T-helper 22 cell (primary cell): Measurements from ENCODE around the gene RFTN1.
A peak's percentile ranks its signal among the peaks of the same experiment; 100 is the strongest.

Experiments used
- DNase-seq: peaks from one replicate; pipeline ENCODE4 v3.0.0-alpha.2; 2020; ENCODE audit warnings: low read depth

Gene RFTN1

GRCh38 chr3:16486201-16486600 is 27.3 kb downstream of the RFTN1 start:
- no peak for DNase-seq

DNA sequence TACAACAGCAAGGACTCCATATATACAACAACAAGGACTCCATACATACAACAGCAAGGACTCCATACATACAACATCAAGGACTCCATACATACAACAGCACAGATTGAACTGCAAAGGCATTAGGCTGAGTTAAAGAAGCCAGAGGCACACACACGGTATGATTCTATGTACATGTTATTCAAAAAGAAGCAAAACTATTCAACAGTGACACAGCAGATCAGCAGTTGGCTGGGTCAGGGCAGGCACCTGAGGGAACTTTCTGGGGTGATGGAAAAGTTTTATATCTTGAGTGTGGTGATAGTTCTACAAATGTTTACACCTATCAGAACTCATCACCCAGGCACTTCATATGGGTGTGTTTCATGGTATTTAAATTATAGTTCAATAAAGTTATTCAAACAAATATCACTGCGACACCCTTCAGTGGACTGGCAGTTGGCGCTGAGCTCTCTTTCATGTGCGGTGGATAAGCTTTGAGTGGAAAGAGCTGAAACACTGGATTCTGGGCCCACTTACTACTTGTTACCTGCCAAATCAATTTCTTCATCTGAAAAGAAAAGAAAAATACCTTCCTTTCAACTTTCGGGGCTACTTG is 28.0 kb downstream of the RFTN1 start:
- no peak for DNase-seq

DNA sequence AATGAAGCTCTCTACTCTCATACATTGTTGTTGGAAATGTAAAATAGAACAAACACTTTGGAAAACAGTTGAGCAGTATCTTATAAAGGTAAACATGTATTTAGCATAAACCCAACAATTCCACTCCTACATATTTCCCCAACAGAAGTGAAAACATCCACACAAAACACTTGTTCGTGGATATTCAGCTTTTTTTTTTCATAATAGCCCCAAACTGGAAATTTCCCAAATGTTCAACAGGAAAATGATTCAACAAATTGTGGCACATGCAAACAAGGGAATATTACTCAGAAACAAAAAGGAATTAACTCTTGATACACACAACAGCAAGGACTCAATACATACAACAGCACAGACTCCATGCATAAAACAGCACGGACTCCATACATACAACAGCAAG is 28.5 kb downstream of the RFTN1 start:
- no peak for DNase-seq

DNA sequence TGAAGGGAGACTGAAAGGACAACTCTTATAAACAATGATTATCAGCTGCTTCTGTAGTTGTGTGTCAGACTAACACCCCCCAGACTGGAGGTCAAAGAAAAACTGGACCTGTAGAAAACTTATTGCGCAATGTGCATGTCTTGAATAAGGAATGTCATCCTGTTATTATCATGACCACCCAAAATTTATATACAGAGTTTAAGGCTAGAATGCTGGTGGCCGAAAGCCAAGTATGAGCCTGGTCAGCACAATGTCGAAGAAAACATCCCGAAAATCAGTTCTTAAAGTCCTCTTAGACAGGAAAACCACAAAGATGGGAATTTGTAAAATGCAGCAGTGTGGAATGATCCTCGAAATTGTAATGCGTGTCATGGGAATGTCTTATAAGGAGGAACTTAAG is 29.3 kb downstream of the RFTN1 start:
- DNase-seq: no peak

GRCh38 chr3:16482770-16483531 is 30.5 kb downstream of the RFTN1 start:
- peak; percentile 19 for DNase-seq

- DNase-seq: no peak
These were observed 31.2 kb downstream of the RFTN1 start for GRCh38 chr3:16482194-16482769.

GRCh38 chr3:16481546-16481897 is 32.0 kb downstream of the RFTN1 start:
- DNase-seq: no peak

- DNase-seq: no peak
These were observed 32.5 kb downstream of the RFTN1 start for GRCh38 chr3:16480861-16481545.

GRCh38 chr3:16478516-16478915 is 35.0 kb downstream of the RFTN1 start:
- no peak for DNase-seq

- DNase-seq: no peak
These were observed 36.0 kb downstream of the RFTN1 start for GRCh38 chr3:16477521-16477920.

GRCh38 chr3:16477056-16477455 is 36.4 kb downstream of the RFTN1 start:
- no peak for DNase-seq

GRCh38 chr3:16476636-16477035 is 36.9 kb downstream of the RFTN1 start:
- DNase-seq: no peak

GRCh38 chr3:16475766-16476165 is 37.7 kb downstream of the RFTN1 start:
- DNase-seq: no peak

DNA sequence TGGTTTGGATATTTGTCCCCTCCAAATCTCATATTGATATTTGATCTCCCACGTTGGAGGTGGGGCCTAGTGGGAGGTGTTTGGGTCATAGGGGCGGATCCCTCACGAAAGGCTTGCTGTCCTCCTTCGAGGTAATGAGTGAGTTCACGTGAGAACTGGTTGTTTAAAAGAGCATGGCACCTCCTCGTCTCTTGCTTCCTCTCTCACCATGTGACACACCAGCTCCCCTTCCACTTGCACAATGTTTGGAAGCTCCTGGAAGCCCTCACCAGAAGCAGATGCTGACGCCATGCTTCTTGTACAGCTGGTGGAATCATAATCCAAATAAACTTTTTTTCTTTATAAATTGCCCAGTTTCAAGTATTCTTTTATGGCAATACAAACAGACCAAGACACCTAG is 38.6 kb downstream of the RFTN1 start:
- DNase-seq: no peak

GRCh38 chr3:16474216-16474615 is 39.3 kb downstream of the RFTN1 start:
- DNase-seq: no peak

DNA sequence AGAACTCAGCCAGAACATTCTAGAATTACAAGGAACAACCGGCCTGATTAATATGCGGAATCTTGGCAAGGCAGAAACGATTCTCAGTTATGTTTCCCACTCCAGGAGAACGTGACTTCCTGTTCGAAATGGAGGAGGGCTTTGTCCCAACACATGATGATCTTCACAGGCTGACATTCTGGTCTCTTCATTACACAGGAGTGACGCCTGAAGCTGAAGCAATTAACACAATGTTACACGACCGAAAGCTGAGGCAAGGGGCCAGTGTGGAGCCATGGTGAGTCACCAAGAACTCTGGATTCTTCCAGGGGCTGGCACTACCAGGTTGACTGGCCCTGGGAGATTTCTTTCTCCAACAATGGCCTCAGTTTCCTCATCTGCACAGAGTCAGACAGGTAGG is 40.9 kb downstream of the RFTN1 start:
- DNase-seq: no peak

GRCh38 chr3:16471897-16472296 is 41.6 kb downstream of the RFTN1 start:
- DNase-seq: no peak

DNA sequence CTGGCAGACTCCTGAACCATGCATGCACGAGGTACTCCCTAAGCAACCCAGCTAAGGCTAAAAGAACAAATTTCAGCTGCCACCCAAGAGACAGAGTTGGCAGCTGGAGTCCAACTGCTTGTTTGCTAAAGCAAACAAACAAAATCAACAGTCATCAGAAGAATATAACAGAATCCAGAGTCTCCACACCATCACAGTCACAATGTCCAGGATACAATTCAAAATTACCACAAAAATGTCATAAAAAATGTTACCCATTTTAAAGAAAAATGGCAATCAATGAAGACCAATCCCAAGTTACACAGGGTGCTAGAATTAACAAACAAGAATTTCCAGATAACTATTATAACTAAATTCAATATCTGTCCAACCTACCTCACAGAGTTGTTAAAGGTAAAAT is 42.9 kb downstream of the RFTN1 start:
- DNase-seq: no peak

DNA sequence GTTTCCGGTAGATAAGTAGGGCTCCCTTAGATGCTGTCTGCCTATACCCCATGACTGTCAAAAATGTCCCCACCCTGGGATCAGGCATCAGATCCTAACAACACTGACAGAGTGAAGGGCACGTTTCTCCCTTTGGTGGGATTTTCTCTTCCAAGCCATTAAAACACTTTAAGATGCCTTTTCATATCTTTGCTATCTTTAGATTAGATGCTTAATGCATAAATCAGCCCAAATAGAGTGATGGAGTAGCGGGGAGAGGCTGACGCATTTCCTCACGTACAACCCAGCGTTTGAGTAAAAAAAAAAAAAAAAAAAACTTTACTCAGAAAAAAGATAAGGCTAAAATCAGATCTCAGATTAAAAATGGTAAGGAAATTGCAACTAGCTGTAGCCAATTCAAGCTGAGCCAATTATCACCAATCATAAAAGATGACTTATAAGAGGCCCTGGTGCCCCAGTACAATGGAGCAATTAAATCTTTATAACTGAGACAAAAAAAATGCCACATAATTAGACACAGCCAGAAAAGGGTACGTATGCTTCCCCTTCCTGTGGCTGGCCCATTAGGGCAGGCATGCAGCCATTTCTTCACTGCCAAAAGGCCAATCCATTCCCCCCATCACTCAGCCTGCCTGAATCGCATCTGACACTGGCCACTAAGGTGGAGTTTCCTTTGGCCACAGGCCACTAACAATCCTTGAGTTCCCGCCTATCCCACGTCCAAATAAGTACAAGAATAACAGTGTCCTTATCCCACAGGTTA is 45.0 kb downstream of the RFTN1 start:
- DNase-seq: peak; percentile 13

GRCh38 chr3:16468002-16468335 is 45.5 kb downstream of the RFTN1 start:
- no peak for DNase-seq

DNA sequence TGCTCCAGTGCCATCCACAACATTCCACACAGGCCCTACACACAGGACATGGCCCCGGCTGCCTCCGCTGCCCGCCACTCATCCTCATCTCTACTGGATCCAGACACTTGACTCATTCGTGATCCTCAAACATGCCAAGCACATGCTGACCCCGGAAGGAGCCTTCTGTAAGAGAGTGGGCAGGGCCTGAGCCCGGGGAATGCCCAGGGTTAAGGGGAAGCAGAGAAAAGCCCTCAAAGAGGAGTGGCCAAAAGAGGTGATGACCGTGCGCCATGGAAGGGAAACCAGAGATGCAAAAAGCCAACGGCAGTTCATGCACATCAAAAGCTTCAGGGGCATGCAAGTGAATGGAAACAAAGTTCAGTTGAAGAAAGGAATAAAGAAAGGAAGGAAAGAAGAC is 46.1 kb downstream of the RFTN1 start:
- DNase-seq: peak; percentile 49

DNA sequence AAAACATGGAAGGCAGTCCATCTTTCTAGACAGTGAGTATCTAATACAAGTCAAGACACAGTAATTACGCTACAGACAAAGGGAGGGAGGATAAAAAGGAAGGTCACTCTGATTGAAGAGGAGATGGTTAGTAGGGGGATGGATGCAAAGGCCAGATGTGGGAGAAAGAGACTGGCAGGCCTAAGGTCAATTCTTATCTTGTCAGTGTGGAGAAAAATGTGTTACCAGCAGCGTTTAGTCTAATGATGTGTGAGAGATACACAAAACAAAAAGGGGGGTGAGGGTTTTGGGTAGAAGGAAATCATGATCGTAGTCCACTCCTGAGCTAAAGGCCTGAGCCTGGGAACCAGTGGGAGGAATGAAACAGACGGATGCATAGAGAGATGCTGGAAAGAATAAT is 46.7 kb downstream of the RFTN1 start:
- no peak for DNase-seq
